Stimulated activated CD8-positive, alpha-beta memory T cell treated with anti-CD3 and anti-CD28 coated beads, Interleukin-4, amount 100 ng/mL, for 4 hours (primary cell): ENCODE measurements around the gene TNFRSF4.
A peak's percentile ranks its signal among the peaks of the same experiment; 100 is the strongest.

Experiments
- DNase-seq, 2 donors: peaks; one replicate each; pipeline ENCODE4 v3.0.0-alpha.2; 2020; ENCODE audit warnings: low read depth in 2 of 2, low spot score in 1 of 2

The TNFRSF4 gene

DNA sequence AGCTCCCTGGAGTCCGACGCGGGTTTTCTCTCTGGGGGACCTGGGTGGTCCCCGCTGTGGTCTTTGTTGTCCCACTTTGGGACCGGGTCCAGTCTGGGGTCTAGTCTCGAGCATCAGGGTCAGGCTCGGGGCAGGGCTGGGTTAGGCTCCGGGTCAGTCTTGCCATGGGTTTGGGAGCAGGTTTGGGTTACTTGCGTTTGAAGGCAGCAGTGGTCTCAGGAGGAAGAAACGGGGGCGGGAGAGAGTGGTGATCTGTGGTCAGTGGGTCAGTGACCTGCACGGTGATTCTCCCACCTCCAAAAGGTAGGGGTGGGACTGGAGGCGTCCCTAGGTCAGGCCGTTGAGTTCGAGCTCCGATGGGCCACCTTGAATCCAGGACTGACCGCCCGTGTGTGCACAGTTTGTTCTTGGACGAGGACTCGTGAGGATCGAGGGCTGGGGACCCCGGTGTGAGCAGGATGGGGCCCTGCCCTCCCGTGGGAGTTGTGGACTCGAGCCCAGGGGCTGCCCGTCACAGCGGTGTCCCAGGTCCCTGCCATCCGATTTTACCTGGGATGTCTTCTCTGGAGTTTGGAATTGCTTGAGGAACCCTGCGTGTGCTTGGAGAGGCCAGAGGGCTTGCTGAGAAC lies 20.3 kb upstream of the TNFRSF4 start:
- DNase-seq = no peak

DNA sequence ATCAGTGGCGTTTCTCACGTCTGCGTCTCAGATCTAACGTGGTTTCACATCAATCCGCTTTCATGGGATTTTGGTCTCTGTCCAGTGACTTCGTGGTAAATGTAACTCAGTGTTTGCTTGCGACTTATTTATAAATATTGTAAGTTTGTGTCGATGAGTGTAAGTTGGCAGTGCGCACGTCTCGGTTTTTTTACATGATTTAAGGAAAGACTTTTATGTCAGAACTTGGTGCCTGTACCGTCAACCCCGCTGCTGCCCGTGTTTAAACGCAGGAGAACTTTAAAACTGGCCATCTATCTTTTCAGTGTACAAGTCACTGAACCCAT lies 19.6 kb upstream of the TNFRSF4 start:
- DNase-seq = no peak

DNA sequence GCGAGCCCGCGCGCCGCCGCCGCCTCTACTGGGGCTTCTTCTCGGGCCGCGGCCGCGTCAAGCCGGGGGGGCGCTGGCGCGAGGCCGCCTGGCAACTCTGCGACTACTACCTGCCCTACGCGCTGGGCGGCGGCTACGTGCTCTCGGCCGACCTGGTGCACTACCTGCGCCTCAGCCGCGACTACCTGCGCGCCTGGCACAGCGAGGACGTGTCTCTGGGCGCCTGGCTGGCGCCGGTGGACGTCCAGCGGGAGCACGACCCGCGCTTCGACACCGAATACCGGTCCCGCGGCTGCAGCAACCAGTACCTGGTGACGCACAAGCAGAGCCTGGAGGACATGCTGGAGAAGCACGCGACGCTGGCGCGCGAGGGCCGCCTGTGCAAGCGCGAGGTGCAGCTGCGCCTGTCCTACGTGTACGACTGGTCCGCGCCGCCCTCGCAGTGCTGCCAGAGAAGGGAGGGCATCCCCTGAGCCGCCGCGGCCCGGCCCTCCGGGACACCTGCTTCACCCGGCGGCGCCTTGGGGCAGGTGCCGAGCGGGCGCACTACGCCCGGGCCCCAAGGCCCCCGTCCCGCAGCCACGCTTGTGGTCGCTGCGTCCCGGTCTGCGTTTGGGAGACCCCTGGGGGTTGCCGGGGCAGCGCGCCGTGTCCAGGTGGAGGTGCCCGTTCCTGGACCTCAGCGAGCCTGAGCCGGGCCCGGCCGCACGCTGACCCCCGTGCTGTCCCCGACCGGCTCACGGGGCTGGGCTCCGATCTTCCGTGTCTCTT lies 19.0 kb upstream of the TNFRSF4 start:
- DNase-seq = no peak

DNA sequence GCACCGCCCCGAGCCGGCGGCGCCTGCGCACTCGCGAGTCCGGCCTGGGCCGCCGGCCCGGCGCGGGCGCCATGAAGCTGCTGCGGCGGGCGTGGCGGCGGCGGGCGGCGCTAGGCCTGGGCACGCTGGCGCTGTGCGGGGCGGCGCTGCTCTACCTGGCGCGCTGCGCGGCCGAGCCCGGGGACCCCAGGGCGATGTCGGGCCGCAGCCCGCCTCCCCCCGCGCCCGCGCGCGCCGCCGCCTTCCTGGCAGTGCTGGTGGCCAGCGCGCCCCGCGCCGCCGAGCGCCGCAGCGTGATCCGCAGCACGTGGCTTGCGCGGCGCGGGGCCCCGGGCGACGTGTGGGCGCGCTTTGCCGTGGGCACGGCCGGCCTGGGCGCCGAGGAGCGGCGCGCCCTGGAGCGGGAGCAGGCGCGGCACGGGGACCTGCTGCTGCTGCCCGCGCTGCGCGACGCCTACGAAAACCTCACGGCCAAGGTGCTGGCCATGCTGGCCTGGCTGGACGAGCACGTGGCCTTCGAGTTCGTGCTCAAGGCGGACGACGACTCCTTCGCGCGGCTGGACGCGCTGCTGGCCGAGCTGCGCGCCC lies 18.3 kb upstream of the TNFRSF4 start, which contains the start of gene B3GALT6:
TSS of gene B3GALT6 (plus strand) at position 30 of the 588 bp plus-strand sequence. CDS start at position 72, 42 bp downstream.
- no peak for DNase-seq

DNA sequence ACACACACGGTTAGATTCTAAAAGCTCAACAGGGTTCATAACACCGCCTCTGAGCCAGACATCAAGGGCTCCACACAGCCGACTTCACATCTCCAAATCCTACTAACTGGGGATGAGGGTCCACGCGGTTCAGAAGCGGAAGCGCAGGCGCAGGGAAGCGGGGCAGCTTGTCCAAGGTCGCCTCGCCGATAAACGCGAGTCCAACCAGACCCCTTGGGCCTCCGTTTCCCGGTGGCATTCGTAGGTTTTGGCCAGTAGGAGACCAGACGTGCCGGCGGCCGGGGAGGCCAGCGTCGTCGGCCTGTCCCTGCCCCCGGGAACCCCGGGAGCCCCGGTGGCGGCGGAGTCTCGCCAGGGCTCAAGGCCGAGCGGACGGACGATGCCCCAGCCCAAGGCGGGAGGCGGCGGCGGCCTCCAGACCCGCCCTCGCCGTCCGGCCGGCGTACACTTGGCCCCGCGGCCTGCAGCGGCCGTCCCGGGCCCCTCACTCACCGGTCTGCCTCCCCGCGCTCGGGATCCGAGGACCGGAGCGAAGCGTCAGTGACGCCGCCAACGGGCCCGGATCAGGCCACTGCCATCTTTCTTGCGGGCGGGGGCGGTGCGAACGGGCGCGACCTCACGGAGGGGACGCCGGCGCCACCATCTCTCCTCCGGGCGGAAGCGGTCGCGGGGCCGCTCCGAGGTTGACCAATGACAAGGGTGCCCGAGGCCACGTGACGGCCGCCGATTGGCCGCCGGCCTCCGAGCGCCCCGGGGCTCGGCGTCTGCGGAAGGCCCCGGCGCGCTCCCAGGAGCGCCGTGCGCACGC lies 17.7 kb upstream of the TNFRSF4 start, which contains the start of gene SDF4:
TSS of gene SDF4 (minus strand) at position 602 of the 808 bp plus-strand sequence. CDS start 3,229 bp downstream, outside the sequence.
- DNase-seq = peak; percentile 90 to 95

DNA sequence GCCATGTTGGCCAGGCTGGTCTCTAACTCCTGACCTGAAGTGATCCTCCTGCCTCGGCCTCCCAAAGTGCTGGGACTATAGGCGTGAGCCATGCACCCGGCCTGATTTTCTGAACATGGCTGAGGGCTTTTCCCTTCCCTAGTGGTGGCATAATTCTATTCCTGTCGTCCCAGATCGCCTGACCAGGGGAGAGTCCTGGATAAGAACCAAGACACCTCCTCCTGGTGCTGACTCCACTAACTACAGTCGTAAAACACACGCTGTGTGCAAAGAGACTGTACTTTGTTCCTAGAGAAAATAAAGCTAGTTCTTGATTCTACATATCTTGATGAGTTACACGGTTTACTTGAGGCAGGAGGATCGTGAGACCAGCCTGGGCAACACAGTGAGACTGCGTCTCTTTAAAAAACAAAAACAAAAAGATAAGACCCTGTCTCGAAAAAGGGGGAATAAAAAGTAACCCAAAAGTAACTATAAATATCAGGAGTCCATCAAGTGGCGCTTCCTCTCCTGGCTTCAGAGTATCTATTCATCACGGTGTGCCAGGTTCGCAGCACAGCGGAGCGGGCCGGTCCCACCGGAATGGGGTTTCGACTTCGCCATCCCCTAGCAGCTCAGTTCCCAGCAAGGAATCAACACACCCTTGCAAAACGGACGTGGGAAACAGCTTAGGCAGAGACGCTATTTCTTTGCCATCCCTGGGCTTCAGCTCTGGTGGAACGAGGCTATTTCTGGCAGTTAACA lies 16.9 kb upstream of the TNFRSF4 start:
- DNase-seq = no peak

DNA sequence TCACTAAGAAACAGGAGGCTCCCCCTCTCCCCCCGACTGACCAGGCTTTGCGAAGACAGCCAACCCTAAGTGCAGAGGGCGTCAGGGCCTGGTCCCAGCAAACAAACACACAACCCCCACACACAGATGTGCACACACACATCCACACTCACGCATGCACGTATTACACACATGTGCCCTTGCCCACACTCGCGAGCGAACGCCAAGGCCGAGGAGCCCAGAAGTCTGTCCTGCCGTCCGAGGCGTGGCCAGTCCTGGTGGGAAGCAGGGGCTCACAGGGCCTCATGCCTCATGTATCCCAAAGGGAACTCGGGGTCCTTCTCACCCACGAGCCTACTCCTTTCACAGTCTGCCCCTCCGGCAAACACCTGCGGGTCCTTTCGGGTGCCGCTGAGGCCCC lies 15.8 kb upstream of the TNFRSF4 start:
- DNase-seq = no peak

DNA sequence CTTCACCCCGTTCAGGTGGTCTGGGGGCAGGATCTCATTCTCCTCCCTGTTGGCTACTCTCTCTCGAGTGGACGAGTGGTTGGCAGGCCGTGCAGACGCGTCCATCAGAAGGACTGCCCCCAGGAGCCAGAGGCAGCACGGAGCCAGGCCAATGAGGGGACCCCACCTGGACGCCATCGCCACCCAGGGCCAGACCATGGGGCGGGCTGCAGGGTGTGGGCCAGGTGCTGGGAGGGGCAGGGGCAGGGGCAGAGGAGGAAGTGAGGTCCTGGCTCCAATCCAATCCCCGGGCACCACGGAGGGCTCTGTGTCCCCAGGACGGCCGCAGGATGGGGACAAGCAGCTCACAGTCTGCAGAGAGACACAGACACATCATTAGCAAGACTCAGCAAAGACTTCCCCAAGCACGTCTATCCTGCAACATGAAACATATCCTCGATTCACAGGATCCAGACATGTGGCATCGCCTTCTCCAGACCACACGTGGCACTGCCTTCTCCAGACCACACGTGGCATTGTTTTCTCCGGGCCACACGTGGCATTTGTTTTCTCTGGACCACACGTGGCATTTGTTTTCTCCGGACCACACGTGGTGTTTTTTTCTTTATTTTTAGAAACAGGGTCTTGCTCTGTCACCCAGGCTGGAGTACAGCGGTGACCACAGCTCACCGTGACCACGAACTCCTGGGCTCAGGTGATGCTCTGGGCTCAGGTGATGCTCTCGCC lies 14.8 kb upstream of the TNFRSF4 start:
- DNase-seq = no peak

DNA sequence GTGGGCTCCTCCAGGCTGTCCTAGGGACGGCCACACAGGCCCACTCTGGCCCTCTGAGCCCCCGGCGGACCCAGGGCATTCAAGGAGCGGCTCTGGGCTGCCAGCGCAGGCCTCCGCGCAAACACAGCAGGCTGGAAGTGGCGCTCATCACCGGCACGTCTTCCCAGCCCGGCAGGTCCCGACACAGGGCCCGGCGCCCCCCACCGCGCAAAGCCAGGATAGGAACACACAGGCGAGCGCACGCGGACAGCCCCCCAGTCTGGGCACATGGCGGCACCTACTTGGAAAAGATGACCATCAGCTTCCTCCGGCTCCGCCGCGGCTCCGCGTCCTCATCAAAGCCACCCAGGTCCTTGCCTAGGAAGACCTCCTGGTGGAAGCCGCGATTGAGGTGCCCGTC lies 14.2 kb upstream of the TNFRSF4 start:
- no peak for DNase-seq

DNA sequence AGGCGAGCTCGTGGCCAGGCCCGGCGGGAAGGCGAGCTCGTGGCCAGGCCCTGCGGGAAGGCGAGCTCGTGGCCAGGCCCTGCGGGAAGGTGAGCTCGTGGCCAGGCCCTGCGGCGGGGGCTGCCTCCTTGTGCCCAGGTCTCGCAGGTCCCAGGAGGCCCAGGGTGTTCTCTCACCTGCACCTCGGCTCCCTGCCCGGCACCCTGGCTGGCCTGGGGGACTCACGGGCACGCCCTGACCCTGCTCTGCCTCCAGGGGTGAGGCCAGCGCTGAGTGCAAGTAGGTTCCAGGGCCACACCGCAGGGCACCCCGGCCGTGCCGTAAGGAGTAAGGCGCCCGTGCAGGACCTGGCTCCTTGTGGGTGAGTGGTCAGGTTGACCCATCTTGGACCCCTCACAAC lies 13.4 kb upstream of the TNFRSF4 start:
- no peak for DNase-seq

DNA sequence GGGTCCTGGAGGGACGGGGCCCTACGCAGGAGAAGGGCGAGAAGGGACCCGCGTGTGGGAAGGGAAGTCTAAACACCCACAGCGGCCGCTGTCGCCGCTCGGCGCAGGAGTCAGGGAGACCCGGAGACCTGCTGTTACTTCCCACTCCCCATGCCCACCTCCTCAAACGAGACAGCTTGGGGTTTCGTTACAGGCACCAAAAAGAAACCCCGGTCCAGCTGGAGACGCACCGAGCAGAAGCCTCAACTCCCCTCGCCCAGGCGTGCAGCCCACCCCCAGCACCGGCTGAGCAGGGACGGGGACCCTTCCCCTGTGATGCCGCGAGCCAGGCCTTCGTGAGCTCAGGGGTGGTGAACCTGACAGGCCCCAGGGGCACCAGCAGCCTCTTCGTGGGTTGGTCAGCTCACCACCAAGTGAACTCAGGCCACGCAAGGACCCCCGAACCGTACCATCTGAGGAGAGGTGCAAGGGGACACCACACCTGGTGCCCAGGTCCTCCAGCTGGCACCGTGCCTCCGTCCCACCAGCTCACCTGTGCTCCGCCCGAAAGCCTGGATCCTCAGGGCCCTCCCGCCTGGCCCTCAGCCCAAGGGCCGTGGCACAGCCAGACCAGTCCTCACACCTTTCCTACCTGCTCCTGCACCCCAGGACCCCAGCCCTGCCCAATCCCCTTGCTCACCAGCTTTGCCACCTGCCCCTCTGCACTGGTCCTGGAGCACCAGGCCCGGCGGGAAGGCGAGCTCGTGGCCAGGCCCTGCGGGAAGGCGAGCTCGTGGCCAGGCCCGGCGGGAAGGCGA lies 12.8 kb upstream of the TNFRSF4 start:
- DNase-seq = no peak

DNA sequence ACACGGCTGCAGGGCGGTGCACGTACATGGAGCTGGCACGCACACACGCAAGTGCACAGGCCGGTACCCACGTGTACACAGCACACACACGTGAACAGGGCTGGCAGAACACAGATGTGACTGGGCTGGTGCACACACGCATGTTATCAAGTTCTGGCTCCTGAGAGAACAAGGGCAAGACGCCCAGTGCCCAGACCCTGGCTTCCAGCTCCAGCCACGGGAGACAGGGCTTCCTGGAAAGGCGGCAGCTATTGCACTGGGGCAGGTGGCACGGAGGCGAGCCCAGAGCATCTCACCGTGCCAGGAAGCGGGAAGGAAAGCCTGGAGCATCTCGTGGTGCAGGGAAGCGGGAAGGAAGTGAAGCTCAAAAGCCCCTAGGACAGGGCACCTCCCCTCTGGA lies 12.0 kb upstream of the TNFRSF4 start:
- no peak for DNase-seq

DNA sequence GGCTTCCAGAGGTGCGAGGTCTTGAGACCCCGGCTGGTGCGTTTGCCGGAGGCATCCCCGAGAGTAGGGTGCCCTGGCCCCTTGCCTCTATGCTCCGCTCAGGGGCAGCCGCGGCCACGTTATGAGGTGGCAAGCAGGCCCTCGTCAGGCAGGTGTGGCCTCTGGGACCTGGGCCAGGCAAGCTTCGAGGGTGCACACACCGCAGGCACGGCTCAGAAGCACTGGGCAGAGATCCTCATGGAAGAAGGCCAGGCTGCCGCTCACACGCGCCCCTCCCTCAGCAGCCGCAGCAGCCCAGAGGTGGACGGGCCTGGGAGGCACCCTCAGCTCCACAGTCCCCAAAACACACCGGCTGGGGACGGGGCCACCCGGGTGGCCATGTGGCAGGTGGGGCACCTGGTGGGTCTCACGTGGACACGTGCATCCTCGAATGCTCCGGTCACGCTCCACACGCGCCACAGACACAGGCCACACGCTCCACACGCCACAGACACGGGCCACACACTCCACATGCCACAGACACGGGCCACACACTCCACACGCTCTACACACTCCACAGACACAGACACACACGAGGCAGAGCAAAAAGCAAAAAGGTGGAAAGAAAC lies 11.4 kb upstream of the TNFRSF4 start:
- DNase-seq = no peak

DNA sequence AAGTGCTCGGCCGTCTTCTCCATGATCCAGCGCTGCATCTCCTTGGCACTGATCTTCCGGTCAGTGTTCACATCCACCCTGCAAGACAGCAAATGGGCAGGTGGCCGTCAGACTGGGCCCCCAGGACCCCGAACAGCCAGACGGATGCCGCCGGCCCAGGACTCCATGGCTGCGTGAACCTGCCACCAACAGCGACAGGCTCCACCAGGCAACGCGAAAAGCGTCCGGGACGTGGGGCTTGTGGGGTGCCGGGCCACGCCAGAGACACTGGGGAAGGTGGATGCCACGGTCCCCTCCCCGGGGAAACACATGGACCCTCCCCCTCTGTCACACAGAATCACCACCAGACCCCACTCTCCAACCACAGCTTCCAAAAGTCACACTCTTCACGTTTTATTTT lies 9.9 kb upstream of the TNFRSF4 start:
- DNase-seq = no peak

DNA sequence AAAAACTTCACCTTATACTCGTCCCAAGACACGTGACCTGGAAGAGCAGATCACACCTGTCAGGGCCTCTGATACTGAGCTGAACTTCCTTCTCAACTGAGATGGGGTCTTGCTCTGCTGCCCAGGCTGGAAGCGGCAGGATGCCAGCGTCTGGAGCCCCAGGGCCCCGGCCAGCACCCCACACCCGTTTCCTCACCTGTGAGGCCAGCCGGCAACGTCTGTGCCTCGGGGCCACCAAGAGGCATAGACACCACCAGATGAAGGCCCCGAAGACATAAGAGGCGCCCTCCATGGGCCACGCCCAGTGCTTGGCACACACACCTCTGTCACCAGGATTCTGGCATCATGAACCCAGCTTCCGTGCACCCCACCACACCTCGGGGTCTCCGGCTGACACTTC lies 9.4 kb upstream of the TNFRSF4 start:
- DNase-seq = no peak

DNA sequence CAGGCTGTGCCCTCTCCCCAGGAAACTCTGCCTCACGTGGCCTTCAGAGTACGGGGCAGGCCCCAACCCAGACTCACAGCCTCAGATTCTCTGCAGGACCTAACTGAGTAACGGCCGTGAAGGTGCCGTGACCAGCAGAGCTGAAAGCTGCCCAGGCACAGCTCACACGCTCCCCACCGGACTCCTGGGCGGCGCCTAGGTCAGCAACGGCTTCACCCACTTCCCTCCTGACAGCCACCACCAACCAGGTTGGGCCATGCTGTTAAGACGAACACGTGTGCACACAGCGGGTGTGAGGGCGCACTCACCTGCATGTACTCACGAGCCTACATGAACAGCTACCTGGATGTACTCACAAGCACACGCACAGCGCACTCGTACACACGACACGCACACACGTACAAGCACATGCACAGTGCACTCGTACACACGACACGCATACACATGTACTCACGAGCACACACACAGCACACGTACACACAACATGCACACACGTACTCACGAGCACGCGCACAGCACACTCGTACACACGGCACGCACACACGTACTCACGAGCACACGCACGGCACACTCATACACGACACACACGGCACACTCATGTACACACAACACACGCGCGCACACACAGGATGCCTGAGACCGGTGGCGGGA lies 8.7 kb upstream of the TNFRSF4 start:
- DNase-seq = no peak

DNA sequence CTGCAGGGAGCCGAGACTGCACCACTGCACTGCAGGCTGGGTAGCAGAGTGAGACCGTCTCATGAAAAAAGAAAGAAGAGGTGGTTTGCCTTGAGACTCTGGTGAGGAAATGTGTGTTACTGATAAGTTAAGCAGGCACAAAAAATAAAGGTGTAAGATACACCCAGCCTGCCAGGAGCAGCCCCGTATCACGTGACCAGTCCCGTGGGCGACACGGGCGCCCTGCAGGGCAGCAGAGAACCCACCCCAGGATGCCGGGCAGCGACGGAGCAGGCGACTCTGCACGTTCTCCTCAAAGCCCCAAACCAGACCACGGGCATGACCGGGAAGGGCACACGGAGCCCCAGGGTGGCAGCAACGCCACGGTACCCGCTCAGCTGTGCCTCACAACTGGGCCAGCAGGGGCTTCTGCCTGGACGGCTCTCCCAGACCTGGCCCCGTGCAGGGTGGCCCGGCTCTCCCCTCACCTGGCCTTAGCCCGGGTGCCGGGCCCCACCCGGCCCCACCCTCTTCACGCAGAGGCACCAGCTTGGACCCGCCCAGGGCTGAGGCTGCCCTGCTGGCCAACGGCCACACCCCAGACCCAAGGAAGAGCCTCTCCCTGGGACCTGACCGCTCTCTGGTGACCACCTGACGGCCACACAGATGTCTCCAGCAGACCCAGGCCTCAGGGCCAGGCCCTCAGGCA lies 8.1 kb upstream of the TNFRSF4 start:
- DNase-seq = no peak

DNA sequence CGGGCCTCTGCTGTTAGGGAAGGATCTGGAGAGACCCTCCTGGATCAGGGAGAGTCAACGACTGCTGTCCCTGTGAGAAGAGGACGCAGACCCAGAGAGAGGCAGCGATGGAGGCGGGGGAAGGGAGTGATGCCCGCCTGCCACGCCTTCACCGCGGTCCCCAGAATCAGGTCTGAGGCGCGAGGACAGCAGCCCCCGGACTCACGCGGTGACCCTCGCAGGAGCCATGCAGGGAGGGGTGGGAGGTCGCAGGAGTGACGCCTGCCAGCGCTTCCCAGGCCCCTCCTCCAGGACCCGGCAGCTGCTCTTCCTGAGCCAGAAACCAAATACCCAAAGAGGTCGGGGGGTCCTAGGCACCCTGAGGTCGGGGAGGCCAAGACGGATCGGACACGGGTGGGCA lies 6.2 kb upstream of the TNFRSF4 start:
- no peak for DNase-seq
